GM12878 (cell line): ENCODE data around the gene CFAP74. TPM values are rescaled to one million over a fixed set of nuclear protein-coding genes. Genes with fewer than 3 reads are reported as not detected.

ENCODE experiments used
- ASH2L ChIP-seq: fragments of 300-600, 200-600 bp; sonication (generic); IDR thresholded peaks from 2 replicates; pipeline ENCODE4 v1.6.1; 2017; ENCODE audit warnings: low read depth, mild to moderate bottlenecking, borderline replicate concordance
- GABPA ChIP-seq: IDR thresholded peaks from 2 replicates; pipeline ENCODE4 v1.6.1; 2014; ENCODE audit warnings: antibody characterized with exemption, low read depth, mild to moderate bottlenecking, inconsistent platforms
- POLR2A ChIP-seq: IDR thresholded peaks from 2 replicates; pipeline ENCODE4 v1.6.1; 2011; ENCODE audit warnings: low read depth, mild to moderate bottlenecking, low read length
- PRDM15 ChIP-seq: fragments of 450-650 bp; formaldehyde crosslinking; IDR thresholded peaks from 2 replicates; pipeline ENCODE4 v1.4.0; 2020; ENCODE audit warnings: mild to moderate bottlenecking, moderate library complexity
- TCF12 ChIP-seq: IDR thresholded peaks from 2 replicates; pipeline ENCODE4 v1.6.1; 2011; ENCODE audit warnings: low read depth, mild to moderate bottlenecking, low read length
- ZBTB4 ChIP-seq: fragments of 450-650 bp; formaldehyde crosslinking; IDR thresholded peaks from 2 replicates; pipeline ENCODE4 v1.4.0; 2022; ENCODE audit warnings: mild to moderate bottlenecking, moderate library complexity
- ZBTB40 ChIP-seq: fragments of 450-650 bp; IDR thresholded peaks from 2 replicates; pipeline ENCODE4 v1.6.1; 2016; ENCODE audit warnings: mild to moderate bottlenecking, moderate library complexity, borderline replicate concordance
- polyA plus RNA-seq, 11 experiments: library from polyadenylated mRNA; depleted of rRNA in 4 of 11; unstranded in 6 of 11; stranded (reverse) in 5 of 11; fragments of >200 nt; fragmentation: Nextera tagmentation in 4 of 11; fragmentation: Illumina TruSeq in 1 of 11; extraction: Ambion mirVana in 4 of 11; extraction: Trizol in 1 of 11; gene quantifications; 1 replicate in 1 of 11; 2 replicates in 10 of 11; pipeline versions ENCODE4 v1.2.1 to v1.2.3, GENCODE V29; 2011 to 2016; ENCODE audit warnings: inconsistent platforms in 2 of 11, missing spikeins in 2 of 11, low read depth in 1 of 11
- total RNA-seq, 4 experiments: library from RNA; depleted of rRNA in 3 of 4; stranded (reverse); fragments of >200 nt in 3 of 4; fragmentation: Illumina TruSeq in 1 of 4; extraction: Trizol in 1 of 4; gene quantifications; 2 replicates each; pipeline versions ENCODE4 v1.2.1 to v1.2.3, GENCODE V29; 2013 to 2021
- TF ChIP-seq, protein P1 (sequence below): IDR thresholded peaks from 2 replicates; pipeline ENCODE4 v1.6.1; 2012; ENCODE audit warnings: low read length, inconsistent platforms
- TF ChIP-seq, protein P2 (sequence below): IDR thresholded peaks from 2 replicates; pipeline ENCODE4 v1.6.1; 2011; ENCODE audit warnings: low read depth, low read length, improper control_type of control experiment, borderline replicate concordance
- TF ChIP-seq, protein P3 (sequence below): IDR thresholded peaks from 2 replicates; pipeline ENCODE4 v1.6.1; 2012; ENCODE audit warnings: improper control_type of control experiment, low read depth, low read length; ENCODE audit not compliant: insufficient replicate concordance

The CFAP74 gene
- total and polyA plus RNA-seq, 10 of the 15 experiments (the other 5 are each of a cell fraction or from before 2014, with no cell fraction given) = 0.01 TPM; not detected in 9

DNA sequence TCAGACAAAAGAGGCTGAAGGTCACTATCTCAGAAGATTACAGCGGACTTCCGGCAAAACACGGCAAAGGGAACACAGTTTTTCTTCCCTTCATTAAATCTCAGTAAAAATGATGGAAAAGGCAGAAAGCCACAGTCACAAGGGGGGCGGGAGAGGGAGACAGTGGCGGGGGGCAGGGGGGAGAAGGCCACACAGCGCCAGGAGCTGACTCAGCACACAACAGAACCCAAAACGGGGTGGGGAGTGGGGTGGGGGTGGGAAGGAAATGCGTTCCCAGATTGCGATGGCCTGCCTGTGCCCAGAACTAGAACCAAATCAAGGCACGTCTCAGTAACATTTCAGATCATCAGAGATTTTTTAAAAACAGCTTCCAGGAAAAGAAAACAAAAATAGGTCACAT, 13.4 kb downstream of the CFAP74 start (continued):
- TF ChIP-seq ZBTB4 (CRISPR knock-in tag) (no peak), ZBTB40 (no peak), TCF12 (no peak), GABPA (no peak), PRDM15 (CRISPR knock-in tag) (no peak), POLR2A (no peak), ASH2L (no peak)
- TF ChIP-seq, protein P1, sequence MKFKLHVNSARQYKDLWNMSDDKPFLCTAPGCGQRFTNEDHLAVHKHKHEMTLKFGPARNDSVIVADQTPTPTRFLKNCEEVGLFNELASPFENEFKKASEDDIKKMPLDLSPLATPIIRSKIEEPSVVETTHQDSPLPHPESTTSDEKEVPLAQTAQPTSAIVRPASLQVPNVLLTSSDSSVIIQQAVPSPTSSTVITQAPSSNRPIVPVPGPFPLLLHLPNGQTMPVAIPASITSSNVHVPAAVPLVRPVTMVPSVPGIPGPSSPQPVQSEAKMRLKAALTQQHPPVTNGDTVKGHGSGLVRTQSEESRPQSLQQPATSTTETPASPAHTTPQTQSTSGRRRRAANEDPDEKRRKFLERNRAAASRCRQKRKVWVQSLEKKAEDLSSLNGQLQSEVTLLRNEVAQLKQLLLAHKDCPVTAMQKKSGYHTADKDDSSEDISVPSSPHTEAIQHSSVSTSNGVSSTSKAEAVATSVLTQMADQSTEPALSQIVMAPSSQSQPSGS = no peak
- TF ChIP-seq, protein P2, sequence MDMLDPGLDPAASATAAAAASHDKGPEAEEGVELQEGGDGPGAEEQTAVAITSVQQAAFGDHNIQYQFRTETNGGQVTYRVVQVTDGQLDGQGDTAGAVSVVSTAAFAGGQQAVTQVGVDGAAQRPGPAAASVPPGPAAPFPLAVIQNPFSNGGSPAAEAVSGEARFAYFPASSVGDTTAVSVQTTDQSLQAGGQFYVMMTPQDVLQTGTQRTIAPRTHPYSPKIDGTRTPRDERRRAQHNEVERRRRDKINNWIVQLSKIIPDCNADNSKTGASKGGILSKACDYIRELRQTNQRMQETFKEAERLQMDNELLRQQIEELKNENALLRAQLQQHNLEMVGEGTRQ = no peak
- TF ChIP-seq, protein P3, sequence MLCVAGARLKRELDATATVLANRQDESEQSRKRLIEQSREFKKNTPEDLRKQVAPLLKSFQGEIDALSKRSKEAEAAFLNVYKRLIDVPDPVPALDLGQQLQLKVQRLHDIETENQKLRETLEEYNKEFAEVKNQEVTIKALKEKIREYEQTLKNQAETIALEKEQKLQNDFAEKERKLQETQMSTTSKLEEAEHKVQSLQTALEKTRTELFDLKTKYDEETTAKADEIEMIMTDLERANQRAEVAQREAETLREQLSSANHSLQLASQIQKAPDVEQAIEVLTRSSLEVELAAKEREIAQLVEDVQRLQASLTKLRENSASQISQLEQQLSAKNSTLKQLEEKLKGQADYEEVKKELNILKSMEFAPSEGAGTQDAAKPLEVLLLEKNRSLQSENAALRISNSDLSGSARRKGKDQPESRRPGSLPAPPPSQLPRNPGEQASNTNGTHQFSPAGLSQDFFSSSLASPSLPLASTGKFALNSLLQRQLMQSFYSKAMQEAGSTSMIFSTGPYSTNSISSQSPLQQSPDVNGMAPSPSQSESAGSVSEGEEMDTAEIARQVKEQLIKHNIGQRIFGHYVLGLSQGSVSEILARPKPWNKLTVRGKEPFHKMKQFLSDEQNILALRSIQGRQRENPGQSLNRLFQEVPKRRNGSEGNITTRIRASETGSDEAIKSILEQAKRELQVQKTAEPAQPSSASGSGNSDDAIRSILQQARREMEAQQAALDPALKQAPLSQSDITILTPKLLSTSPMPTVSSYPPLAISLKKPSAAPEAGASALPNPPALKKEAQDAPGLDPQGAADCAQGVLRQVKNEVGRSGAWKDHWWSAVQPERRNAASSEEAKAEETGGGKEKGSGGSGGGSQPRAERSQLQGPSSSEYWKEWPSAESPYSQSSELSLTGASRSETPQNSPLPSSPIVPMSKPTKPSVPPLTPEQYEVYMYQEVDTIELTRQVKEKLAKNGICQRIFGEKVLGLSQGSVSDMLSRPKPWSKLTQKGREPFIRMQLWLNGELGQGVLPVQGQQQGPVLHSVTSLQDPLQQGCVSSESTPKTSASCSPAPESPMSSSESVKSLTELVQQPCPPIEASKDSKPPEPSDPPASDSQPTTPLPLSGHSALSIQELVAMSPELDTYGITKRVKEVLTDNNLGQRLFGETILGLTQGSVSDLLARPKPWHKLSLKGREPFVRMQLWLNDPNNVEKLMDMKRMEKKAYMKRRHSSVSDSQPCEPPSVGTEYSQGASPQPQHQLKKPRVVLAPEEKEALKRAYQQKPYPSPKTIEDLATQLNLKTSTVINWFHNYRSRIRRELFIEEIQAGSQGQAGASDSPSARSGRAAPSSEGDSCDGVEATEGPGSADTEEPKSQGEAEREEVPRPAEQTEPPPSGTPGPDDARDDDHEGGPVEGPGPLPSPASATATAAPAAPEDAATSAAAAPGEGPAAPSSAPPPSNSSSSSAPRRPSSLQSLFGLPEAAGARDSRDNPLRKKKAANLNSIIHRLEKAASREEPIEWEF = no peak
- TF ChIP-seq, all 136 proteins: peak for 0
